Measurements from ENCODE around the gene PCGF1. TPM values are rescaled to one million over a fixed set of nuclear protein-coding genes. Genes with fewer than 3 reads are reported as not detected.

PCGF1 gene
- total and polyA plus RNA-seq, 2 experiments from 2014 or later = 10.9 to 13.4 TPM

- Mint-ChIP-seq H3K36me3 (ENCODE audit: low read depth) (peaks cover 4% of the 10 kb centered on the region; the same call in 1 of the 3 replicates), H3K9me3 (peaks cover 3% of the 10 kb centered on the region; the same call in 1 of the 3 replicates), H3K27me3 (ENCODE audit: insufficient read depth, low read depth, poor library complexity) (peaks cover 79% of the 10 kb centered on the region), H3K4me3 (peak overlapping the region; percentile 83), H3K27ac (peak overlapping the region; percentile 54; the same call in 1 of the 2 replicates), H3K4me1 (peaks cover 23% of the 10 kb centered on the region)
- H3F3A ChIP-seq (replicated peaks; ENCODE audit: low read depth) = peaks cover 3% of the 10 kb centered on the region
- ATAC-seq = peak; percentile 9
- no peaks in the 10 kb centered on the region for H3K9me2 ChIP-seq (ENCODE audit: insufficient read depth)
- H3K4me1 ChIP-seq (ENCODE audit: insufficient read depth) = peaks cover 19% of the 10 kb centered on the region
- H3K4me3 ChIP-seq = peak overlapping the region; percentile 93
- 0 out of 2 replicates have a peak overlapping the region, but pooled peaks have one; percentile 72 for H3K27ac ChIP-seq (ENCODE audit: low read depth)
- peak overlapping the region; percentile 96 for H3K4me2 ChIP-seq
- peaks cover 92% of the 10 kb centered on the region for H3K27me3 ChIP-seq (ENCODE audit: insufficient read depth)
- TF ChIP-seq NANOG (IDR thresholded peaks at IDR 0.05; ENCODE audit: borderline replicate concordance) (no peak), CTCF (conservative IDR thresholded peaks at IDR 0.05; ENCODE audit: low read depth in 2 of 2) (no peak), ETS1 (IDR thresholded peaks at IDR 0.05) (no peak), REST (IDR thresholded peaks at IDR 0.05; ENCODE audit: unreplicated experiment) (no peak), ZNF462 (CRISPR knock-in tag; IDR thresholded peaks at IDR 0.05) (no peak)
- no peaks in the 10 kb centered on the region for H3K36me3 ChIP-seq (ENCODE audit: insufficient read depth)
- H3K79me2 ChIP-seq (replicated peaks; ENCODE audit: insufficient read depth) = no peaks in the 10 kb centered on the region
- H4K20me1 ChIP-seq (replicated peaks; ENCODE audit: insufficient read depth) = no peaks in the 10 kb centered on the region; the same call in 1 of the 2 replicates
- peak overlapping the region; percentile 99 for H2AFZ ChIP-seq
- peak; percentile 59 for DNase-seq (ENCODE audit: low spot score)
Measured at GRCh38 chr2:74552914-74553811, 45.7 kb upstream of the PCGF1 start.
